Measurements from ENCODE around the gene STS. TPM values are rescaled to one million over a fixed set of nuclear protein-coding genes. Genes with fewer than 3 reads are reported as not detected.

STS gene
- total and polyA plus RNA-seq, 10 of the 15 experiments (the other 5 are each of a cell fraction or from before 2014, with no cell fraction given): 1.6 to 19.4 (median 4.7) TPM

GRCh38 chrX:7108030-7108429, 39.5 kb upstream of the STS start:
- BruUV-seq (replicated peaks): no TSS peak
- ChIA-PET SMC1A (ENCODE audit: uncharacterized antibody, unreplicated experiment) (interaction anchor here (4.8 to 6.9 kb wide), 3 partner anchors 17 to 39 kb away, joined by 55 to 80 read pairs (median 63); partner anchors contain the start of genes PUDP and STS), CTCF (interaction anchor here (0.8 to 5.2 kb wide), 3 partner anchors 17 to 38 kb away, joined by 4 to 34 read pairs (median 15); no protein-coding TSS in a partner anchor), POLR2A (interaction anchor here (2.8 to 10.2 kb wide), 2 partner anchors 18 to 39 kb away, joined by 28 to 117 read pairs; partner anchors contain the start of genes PUDP and STS), RAD21 (ENCODE audit: unreplicated experiment) (interaction anchor here (3.7 to 10.2 kb wide), 4 partner anchors 17 to 368 kb away, joined by 17 to 127 read pairs (median 76); partner anchors contain the start of genes PUDP and STS)
- Histone ChIP-seq H3K4me1 (ENCODE audit: control insufficient read depth, insufficient read depth, low read length) (peaks cover 42% of the 10 kb centered on the region), H4K20me1 (ENCODE audit: control insufficient read depth, insufficient read depth) (no peaks in the 10 kb centered on the region), H3K79me2 (ENCODE audit: control insufficient read depth, insufficient read depth, low read length) (peaks cover 29% of the 10 kb centered on the region), H3K4me2 (ENCODE audit: control insufficient read depth, insufficient read depth) (no peak overlapping the region), H3K9me3 (replicated peaks; ENCODE audit: control insufficient read depth, insufficient read depth, low read length) (peaks cover 2% of the 10 kb centered on the region; the same call in 2 of the 3 replicates), H3K36me3 (ENCODE audit: control insufficient read depth in 2 of 2, insufficient read depth in 2 of 2, low read length in 1 of 2) (peaks cover 2 to 7% of the 10 kb centered on the region in 2 experiments; a peak in 3 of 4 replicates), H2AFZ (ENCODE audit: control insufficient read depth, low read depth, low read length) (no peak overlapping the region), H3K27ac (ENCODE audit: control insufficient read depth, insufficient read depth) (no peak overlapping the region; the same call in 1 of the 2 replicates), H3K27me3 (replicated peaks in 1 of 2; ENCODE audit: control insufficient read depth in 2 of 2, insufficient read depth in 2 of 2, low read length in 1 of 2) (no peaks in the 10 kb centered on the region), H3K4me3 (no peak overlapping the region), H3K9ac (ENCODE audit: control insufficient read depth, insufficient read depth, low read length) (no peak overlapping the region)
- in situ Hi-C loops (cut with MboI) (no loop called here), intact Hi-C loops (cut with micrococcal nuclease; ENCODE audit: unreplicated experiment) (no loop called here)
- ATAC-seq (no peak), DNase-seq (ENCODE audit: low read depth, low spot score) (no peak), FAIRE-seq (no peak)
- 0 out of 2 replicates have a peak, but pooled peaks have one; percentile 51 for TF ChIP-seq MLLT1 (IDR thresholded peaks at IDR 0.05)
- no peak for TF ChIP-seq EGR1 (IDR thresholded peaks at IDR 0.05; ENCODE audit: borderline replicate concordance in 1 of 2, low read depth in 2 of 2, low read length in 2 of 2)
- 100% methylated on average over 5 of the region's 5 CpGs for WGBS (ENCODE audit: insufficient coverage, insufficient replicate concordance, low lambda C conversion rate, missing lambda C conversion rate)

- Histone ChIP-seq H3K79me2 (ENCODE audit: control insufficient read depth, insufficient read depth, low read length) (peaks cover 35% of the 10 kb centered on the region), H2AFZ (ENCODE audit: control insufficient read depth, low read depth, low read length) (peak overlapping the region; percentile 50; the same call in 1 of the 2 replicates), H4K20me1 (ENCODE audit: control insufficient read depth, insufficient read depth) (no peaks in the 10 kb centered on the region), H3K4me1 (ENCODE audit: control insufficient read depth, insufficient read depth, low read length) (peaks cover 50% of the 10 kb centered on the region), H3K4me2 (ENCODE audit: control insufficient read depth, insufficient read depth) (peak overlapping the region; percentile 86), H3K27me3 (replicated peaks in 1 of 2; ENCODE audit: control insufficient read depth in 2 of 2, insufficient read depth in 2 of 2, low read length in 1 of 2) (no peaks in the 10 kb centered on the region), H3K36me3 (ENCODE audit: control insufficient read depth in 2 of 2, insufficient read depth in 2 of 2, low read length in 1 of 2) (peaks cover 2 to 7% of the 10 kb centered on the region in 2 experiments; a peak in 3 of 4 replicates), H3K27ac (ENCODE audit: control insufficient read depth, insufficient read depth) (peak overlapping the region; percentile 99), H3K4me3 (peak overlapping the region; percentile 26; the same call in 1 of the 2 replicates), H3K9me3 (replicated peaks; ENCODE audit: control insufficient read depth, insufficient read depth, low read length) (no peaks in the 10 kb centered on the region; the same call in 1 of the 3 replicates), H3K9ac (ENCODE audit: control insufficient read depth, insufficient read depth, low read length) (peak overlapping the region; percentile 76)
- ChIA-PET POLR2A (interaction anchor here (0.6 to 10.2 kb wide), 10 partner anchors 9 to 155 kb away, joined by 3 to 117 read pairs (median 6); partner anchors contain the start of genes PUDP and STS), SMC1A (ENCODE audit: uncharacterized antibody, unreplicated experiment) (interaction anchor here (0.7 to 6.9 kb wide), 16 partner anchors 8 to 810 kb away, joined by 3 to 80 read pairs (median 6); partner anchors contain the start of genes PUDP and STS), CTCF (interaction anchor here (0.9 to 5.2 kb wide), 6 partner anchors 10 to 38 kb away, joined by 3 to 34 read pairs (median 11); partner anchors contain the start of gene STS), RAD21 (ENCODE audit: unreplicated experiment) (interaction anchor here (1.3 to 10.2 kb wide), 9 partner anchors 9 to 369 kb away, joined by 3 to 127 read pairs (median 12); partner anchors contain the start of genes PUDP and STS)
- FAIRE-seq (no peak), DNase-seq (ENCODE audit: low read depth, low spot score) (no peak), ATAC-seq (no peak)
- 91% methylated on average over 11 of the region's 11 CpGs for WGBS (ENCODE audit: insufficient coverage, insufficient replicate concordance, low lambda C conversion rate, missing lambda C conversion rate)
- BruUV-seq (replicated peaks): no TSS peak
- intact Hi-C loops (cut with micrococcal nuclease; ENCODE audit: unreplicated experiment) (no loop called here), in situ Hi-C loops (cut with MboI) (no loop called here)
- TF ChIP-seq HDGF (IDR thresholded peaks at IDR 0.05) (no peak; the same call in 1 of the 2 replicates), CHD2 (IDR thresholded peaks at IDR 0.05; ENCODE audit: borderline replicate concordance, low read depth, low read length) (no peak), POLR2A (IDR thresholded peaks at IDR 0.05; ENCODE audit: low read depth, low read length) (peak; percentile 45), ZNF687 (IDR thresholded peaks at IDR 0.05) (0 out of 2 replicates have a peak, but pooled peaks have one; percentile 47)
These were observed 38.4 kb upstream of the STS start for GRCh38 chrX:7109049-7109531.

Measured in GM12878 (cell line).